GM23338 (cell line): ENCODE measurements around the gene VAV3. TPM values are rescaled to one million over a fixed set of nuclear protein-coding genes. Genes with fewer than 3 reads are reported as not detected.

Experiments used
- ATAC-seq: fragments of 200-7000 bp; cut with Tn5 transposase; 3 replicates; pipeline ENCODE4 v1.9.1; 2020
- DNase-seq: peaks from one replicate; pipeline ENCODE4 v3.0.0-alpha.2; 2015; ENCODE audit warnings: low spot score
- H2AFZ ChIP-seq: fragments of 200-600 bp; sonication (generic); 2 replicates; pipeline ENCODE4 v1.8.0; 2016; ENCODE audit warnings: antibody characterized with exemption, mild to moderate bottlenecking, moderate library complexity
- H3F3A ChIP-seq: fragments of 200-600 bp; sonication (generic); replicated peaks from 2 replicates; pipeline ENCODE4 v1.8.0; 2017; ENCODE audit warnings: antibody characterized with exemption, mixed run types, low read depth
- H3K27ac ChIP-seq: fragments of 200-600 bp; sonication (generic); 2 replicates; pipeline ENCODE4 v1.6.1; 2016; ENCODE audit warnings: low read depth
- H3K27me3 ChIP-seq: fragments of 200-600 bp; sonication (generic); 2 replicates; pipeline ENCODE4 v1.8.0; 2016; ENCODE audit warnings: mild to moderate bottlenecking, mixed run types, moderate library complexity; ENCODE audit not compliant: insufficient read depth
- H3K36me3 ChIP-seq: fragments of 200-600 bp; sonication (generic); 2 replicates; pipeline ENCODE4 v1.8.0; 2016; ENCODE audit warnings: mild to moderate bottlenecking; ENCODE audit not compliant: insufficient read depth
- H3K4me1 ChIP-seq: fragments of 200-600 bp; sonication (generic); 2 replicates; pipeline ENCODE4 v1.8.0; 2016; ENCODE audit warnings: mild to moderate bottlenecking, moderate library complexity; ENCODE audit not compliant: insufficient read depth
- H3K4me2 ChIP-seq: fragments of 200-600 bp; sonication (generic); 2 replicates; pipeline ENCODE4 v1.7.1; 2017; ENCODE audit warnings: mixed run types
- H3K4me3 ChIP-seq: fragments of 200-600 bp; sonication (generic); 2 replicates; pipeline ENCODE4 v1.6.1; 2016; ENCODE audit warnings: mixed run types
- H3K79me2 ChIP-seq: fragments of 200-600 bp; sonication (generic); replicated peaks from 2 replicates; pipeline ENCODE4 v1.8.0; 2017; ENCODE audit warnings: mild to moderate bottlenecking; ENCODE audit not compliant: insufficient read depth
- H3K9me2 ChIP-seq: fragments of 200-600 bp; sonication (generic); 2 replicates; pipeline ENCODE4 v1.8.0; 2017; ENCODE audit not compliant: insufficient read depth
- H4K20me1 ChIP-seq: fragments of 200-600 bp; sonication (generic); replicated peaks from 2 replicates; pipeline ENCODE4 v1.8.0; 2017; ENCODE audit warnings: mild to moderate bottlenecking; ENCODE audit not compliant: insufficient read depth
- H3K27ac Mint-ChIP-seq: 2 replicates; pipeline ENCODE4 v1.8.0; 2020; ENCODE audit warnings: inconsistent platforms, mild to moderate bottlenecking, moderate library complexity, mixed read lengths
- H3K27me3 Mint-ChIP-seq: 3 replicates; pipeline ENCODE4 v1.8.0; 2022; ENCODE audit warnings: low read depth, mild to moderate bottlenecking, moderate library complexity, mixed read lengths, inconsistent platforms; ENCODE audit not compliant: insufficient read depth, poor library complexity
- H3K36me3 Mint-ChIP-seq: 3 replicates; pipeline ENCODE4 v1.8.0; 2021; ENCODE audit warnings: low read depth, mild to moderate bottlenecking, inconsistent platforms, moderate library complexity, mixed read lengths
- H3K4me1 Mint-ChIP-seq: 3 replicates; pipeline ENCODE4 v1.8.0; 2020; ENCODE audit warnings: mild to moderate bottlenecking, inconsistent platforms, mixed read lengths
- H3K4me3 Mint-ChIP-seq: 3 replicates; pipeline ENCODE4 v1.8.0; 2021; ENCODE audit warnings: moderate library complexity, mild to moderate bottlenecking, inconsistent platforms, mixed read lengths
- H3K9me3 Mint-ChIP-seq: 3 replicates; pipeline ENCODE4 v1.8.0; 2020; ENCODE audit warnings: moderate library complexity, mild to moderate bottlenecking, inconsistent platforms, mixed read lengths
- CREB1 ChIP-seq: fragments of 250-450 bp; sonication (Bioruptor Pico); IDR thresholded peaks from 2 replicates; pipeline ENCODE4 v1.5.0; 2020; ENCODE audit warnings: low read depth, mild to moderate bottlenecking, moderate library complexity
- EZH2 ChIP-seq: fragments of 200-600 bp; sonication (generic); IDR thresholded peaks from one replicate; pipeline ENCODE4 v1.8.0; 2017; ENCODE audit warnings: antibody characterized with exemption, mild to moderate bottlenecking, low read depth; ENCODE audit not compliant: unreplicated experiment
- EZH2phosphoT487 ChIP-seq: fragments of 200-600 bp; sonication (generic); IDR thresholded peaks from one replicate; pipeline ENCODE4 v1.8.1; 2018; ENCODE audit warnings: antibody characterized with exemption; ENCODE audit not compliant: unreplicated experiment
- JUNB ChIP-seq: IDR thresholded peaks from one replicate; pipeline ENCODE4 v1.6.1; 2016; ENCODE audit warnings: antibody characterized with exemption; ENCODE audit not compliant: unreplicated experiment
- POLR2AphosphoS5 ChIP-seq: IDR thresholded peaks from 2 replicates; pipeline ENCODE4 v1.6.1; 2016; ENCODE audit warnings: antibody characterized with exemption, low read depth
- STAT1 ChIP-seq: IDR thresholded peaks from one replicate; pipeline ENCODE4 v1.6.1; 2016; ENCODE audit warnings: antibody characterized with exemption; ENCODE audit not compliant: unreplicated experiment
- polyA plus RNA-seq: library from polyadenylated mRNA; unstranded; fragments of >200 nt; fragmentation: Nextera tagmentation; extraction: Ambion mirVana; gene quantifications from 2 replicates; pipeline ENCODE4 v1.2.1, GENCODE V29; 2016
- total RNA-seq: library from RNA; depleted of rRNA; stranded (reverse); fragments of >200 nt; shearing (Covaris generic); gene quantifications from 2 replicates; pipeline ENCODE4 v1.2.3, GENCODE V29; 2014
- TF ChIP-seq, protein P1 (sequence below): fragments of 250-450 bp; sonication (Bioruptor Pico); IDR thresholded peaks from 2 replicates; pipeline ENCODE4 v1.5.0; 2020; ENCODE audit warnings: mild to moderate bottlenecking, moderate library complexity
- TF ChIP-seq, protein P2 (sequence below): IDR thresholded peaks from 2 replicates; pipeline ENCODE4 v1.6.1; 2016; ENCODE audit warnings: antibody characterized with exemption
- TF ChIP-seq, protein P3 (sequence below): IDR thresholded peaks from one replicate; pipeline ENCODE4 v1.6.1; 2018; ENCODE audit warnings: antibody characterized with exemption; ENCODE audit not compliant: unreplicated experiment

The VAV3 gene
- total and polyA plus RNA-seq, 2 experiments from 2014 or later: 3.0 to 11.3 TPM

DNA sequence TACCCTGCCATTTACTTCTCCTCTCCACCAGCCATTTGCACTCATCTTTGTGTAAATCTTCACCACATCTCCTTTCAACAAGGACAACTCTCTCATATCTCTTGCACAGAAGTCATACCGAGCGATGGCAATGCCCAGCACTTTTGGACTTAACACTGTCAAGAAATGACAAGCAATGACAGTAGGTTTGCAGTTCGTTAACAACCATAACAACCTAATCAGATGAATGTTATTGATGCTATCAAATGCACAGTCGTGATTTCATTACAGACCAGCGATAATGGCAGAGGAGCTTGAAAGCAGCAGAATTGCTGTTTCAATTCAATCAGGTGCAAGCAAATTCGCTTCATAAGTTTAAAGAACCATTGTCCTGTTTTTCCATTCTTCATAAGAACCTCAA is 390.9 kb downstream of the VAV3 start (continued):
- TF ChIP-seq, protein P1, sequence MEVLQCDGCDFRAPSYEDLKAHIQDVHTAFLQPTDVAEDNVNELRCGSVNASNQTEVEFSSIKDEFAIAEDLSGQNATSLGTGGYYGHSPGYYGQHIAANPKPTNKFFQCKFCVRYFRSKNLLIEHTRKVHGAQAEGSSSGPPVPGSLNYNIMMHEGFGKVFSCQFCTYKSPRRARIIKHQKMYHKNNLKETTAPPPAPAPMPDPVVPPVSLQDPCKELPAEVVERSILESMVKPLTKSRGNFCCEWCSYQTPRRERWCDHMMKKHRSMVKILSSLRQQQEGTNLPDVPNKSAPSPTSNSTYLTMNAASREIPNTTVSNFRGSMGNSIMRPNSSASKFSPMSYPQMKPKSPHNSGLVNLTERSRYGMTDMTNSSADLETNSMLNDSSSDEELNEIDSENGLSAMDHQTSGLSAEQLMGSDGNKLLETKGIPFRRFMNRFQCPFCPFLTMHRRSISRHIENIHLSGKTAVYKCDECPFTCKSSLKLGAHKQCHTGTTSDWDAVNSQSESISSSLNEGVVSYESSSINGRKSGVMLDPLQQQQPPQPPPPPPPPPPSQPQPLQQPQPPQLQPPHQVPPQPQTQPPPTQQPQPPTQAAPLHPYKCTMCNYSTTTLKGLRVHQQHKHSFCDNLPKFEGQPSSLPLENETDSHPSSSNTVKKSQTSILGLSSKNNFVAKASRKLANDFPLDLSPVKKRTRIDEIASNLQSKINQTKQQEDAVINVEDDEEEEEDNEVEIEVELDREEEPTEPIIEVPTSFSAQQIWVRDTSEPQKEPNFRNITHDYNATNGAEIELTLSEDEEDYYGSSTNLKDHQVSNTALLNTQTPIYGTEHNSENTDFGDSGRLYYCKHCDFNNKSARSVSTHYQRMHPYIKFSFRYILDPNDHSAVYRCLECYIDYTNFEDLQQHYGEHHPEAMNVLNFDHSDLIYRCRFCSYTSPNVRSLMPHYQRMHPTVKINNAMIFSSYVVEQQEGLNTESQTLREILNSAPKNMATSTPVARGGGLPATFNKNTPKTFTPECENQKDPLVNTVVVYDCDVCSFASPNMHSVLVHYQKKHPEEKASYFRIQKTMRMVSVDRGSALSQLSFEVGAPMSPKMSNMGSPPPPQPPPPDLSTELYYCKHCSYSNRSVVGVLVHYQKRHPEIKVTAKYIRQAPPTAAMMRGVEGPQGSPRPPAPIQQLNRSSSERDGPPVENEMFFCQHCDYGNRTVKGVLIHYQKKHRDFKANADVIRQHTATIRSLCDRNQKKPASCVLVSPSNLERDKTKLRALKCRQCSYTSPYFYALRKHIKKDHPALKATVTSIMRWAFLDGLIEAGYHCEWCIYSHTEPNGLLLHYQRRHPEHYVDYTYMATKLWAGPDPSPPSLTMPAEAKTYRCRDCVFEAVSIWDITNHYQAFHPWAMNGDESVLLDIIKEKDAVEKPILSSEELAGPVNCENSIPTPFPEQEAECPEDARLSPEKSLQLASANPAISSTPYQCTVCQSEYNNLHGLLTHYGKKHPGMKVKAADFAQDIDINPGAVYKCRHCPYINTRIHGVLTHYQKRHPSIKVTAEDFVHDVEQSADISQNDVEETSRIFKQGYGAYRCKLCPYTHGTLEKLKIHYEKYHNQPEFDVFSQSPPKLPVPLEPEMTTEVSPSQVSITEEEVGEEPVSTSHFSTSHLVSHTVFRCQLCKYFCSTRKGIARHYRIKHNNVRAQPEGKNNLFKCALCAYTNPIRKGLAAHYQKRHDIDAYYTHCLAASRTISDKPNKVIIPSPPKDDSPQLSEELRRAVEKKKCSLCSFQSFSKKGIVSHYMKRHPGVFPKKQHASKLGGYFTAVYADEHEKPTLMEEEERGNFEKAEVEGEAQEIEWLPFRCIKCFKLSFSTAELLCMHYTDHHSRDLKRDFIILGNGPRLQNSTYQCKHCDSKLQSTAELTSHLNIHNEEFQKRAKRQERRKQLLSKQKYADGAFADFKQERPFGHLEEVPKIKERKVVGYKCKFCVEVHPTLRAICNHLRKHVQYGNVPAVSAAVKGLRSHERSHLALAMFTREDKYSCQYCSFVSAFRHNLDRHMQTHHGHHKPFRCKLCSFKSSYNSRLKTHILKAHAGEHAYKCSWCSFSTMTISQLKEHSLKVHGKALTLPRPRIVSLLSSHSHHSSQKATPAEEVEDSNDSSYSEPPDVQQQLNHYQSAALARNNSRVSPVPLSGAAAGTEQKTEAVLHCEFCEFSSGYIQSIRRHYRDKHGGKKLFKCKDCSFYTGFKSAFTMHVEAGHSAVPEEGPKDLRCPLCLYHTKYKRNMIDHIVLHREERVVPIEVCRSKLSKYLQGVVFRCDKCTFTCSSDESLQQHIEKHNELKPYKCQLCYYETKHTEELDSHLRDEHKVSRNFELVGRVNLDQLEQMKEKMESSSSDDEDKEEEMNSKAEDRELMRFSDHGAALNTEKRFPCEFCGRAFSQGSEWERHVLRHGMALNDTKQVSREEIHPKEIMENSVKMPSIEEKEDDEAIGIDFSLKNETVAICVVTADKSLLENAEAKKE (CRISPR knock-in tag): no peak
- TF ChIP-seq JUNB: no peak
- TF ChIP-seq, protein P2, sequence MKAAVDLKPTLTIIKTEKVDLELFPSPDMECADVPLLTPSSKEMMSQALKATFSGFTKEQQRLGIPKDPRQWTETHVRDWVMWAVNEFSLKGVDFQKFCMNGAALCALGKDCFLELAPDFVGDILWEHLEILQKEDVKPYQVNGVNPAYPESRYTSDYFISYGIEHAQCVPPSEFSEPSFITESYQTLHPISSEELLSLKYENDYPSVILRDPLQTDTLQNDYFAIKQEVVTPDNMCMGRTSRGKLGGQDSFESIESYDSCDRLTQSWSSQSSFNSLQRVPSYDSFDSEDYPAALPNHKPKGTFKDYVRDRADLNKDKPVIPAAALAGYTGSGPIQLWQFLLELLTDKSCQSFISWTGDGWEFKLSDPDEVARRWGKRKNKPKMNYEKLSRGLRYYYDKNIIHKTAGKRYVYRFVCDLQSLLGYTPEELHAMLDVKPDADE: no peak

DNA sequence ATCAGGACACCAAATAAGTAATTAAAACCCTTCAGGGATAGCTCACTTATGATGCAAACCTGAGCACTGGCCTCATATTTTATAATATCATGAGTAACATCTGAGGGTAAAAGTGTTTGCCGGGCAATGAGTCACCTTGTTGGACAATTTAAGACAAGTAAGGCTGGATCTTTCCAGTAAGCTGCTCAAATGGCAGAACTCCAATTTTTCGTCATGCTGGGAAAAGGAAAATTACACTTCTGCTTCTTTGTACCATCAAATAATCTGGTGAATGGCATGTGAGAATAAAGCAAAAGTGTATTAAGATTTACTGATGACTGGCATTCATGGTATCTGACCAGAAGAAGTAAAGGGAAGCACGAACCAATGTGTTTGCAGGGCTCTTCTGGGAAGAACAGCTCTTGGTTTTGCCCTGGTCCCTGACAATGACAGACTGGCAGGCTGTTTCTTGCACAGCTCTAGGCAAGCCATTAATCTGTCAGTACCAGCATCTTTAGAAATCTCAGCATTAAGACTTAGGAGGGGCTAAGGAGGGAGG is 392.2 kb downstream of the VAV3 start:
- Mint-ChIP-seq H3K27ac (no peak overlapping the region), H3K9me3 (no peaks in the 10 kb centered on the region)
- TF ChIP-seq, protein P2: no peak
- TF ChIP-seq JUNB: no peak
- TF ChIP-seq EZH2phosphoT487: no peak
- TF ChIP-seq, protein P3, sequence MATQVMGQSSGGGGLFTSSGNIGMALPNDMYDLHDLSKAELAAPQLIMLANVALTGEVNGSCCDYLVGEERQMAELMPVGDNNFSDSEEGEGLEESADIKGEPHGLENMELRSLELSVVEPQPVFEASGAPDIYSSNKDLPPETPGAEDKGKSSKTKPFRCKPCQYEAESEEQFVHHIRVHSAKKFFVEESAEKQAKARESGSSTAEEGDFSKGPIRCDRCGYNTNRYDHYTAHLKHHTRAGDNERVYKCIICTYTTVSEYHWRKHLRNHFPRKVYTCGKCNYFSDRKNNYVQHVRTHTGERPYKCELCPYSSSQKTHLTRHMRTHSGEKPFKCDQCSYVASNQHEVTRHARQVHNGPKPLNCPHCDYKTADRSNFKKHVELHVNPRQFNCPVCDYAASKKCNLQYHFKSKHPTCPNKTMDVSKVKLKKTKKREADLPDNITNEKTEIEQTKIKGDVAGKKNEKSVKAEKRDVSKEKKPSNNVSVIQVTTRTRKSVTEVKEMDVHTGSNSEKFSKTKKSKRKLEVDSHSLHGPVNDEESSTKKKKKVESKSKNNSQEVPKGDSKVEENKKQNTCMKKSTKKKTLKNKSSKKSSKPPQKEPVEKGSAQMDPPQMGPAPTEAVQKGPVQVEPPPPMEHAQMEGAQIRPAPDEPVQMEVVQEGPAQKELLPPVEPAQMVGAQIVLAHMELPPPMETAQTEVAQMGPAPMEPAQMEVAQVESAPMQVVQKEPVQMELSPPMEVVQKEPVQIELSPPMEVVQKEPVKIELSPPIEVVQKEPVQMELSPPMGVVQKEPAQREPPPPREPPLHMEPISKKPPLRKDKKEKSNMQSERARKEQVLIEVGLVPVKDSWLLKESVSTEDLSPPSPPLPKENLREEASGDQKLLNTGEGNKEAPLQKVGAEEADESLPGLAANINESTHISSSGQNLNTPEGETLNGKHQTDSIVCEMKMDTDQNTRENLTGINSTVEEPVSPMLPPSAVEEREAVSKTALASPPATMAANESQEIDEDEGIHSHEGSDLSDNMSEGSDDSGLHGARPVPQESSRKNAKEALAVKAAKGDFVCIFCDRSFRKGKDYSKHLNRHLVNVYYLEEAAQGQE: no peak
- TF ChIP-seq STAT1: no peak
- no peak for TF ChIP-seq CREB1 (CRISPR knock-in tag)
- TF ChIP-seq EZH2: no peak
- TF ChIP-seq POLR2AphosphoS5: no peak

More for the DNA sequence above, 392.2 kb downstream of the VAV3 start:
- Mint-ChIP-seq H3K4me1 (no peaks in the 10 kb centered on the region), H3K27me3 (peaks cover 5% of the 10 kb centered on the region), H3K36me3 (no peaks in the 10 kb centered on the region), H3K4me3 (no peak overlapping the region)
- H3K36me3 ChIP-seq: no peaks in the 10 kb centered on the region
- H4K20me1 ChIP-seq: no peaks in the 10 kb centered on the region
- no peak overlapping the region for H3K4me3 ChIP-seq
- no peaks in the 10 kb centered on the region for H3K27me3 ChIP-seq
- H2AFZ ChIP-seq: no peak overlapping the region
- H3K4me1 ChIP-seq: no peaks in the 10 kb centered on the region
- H3F3A ChIP-seq: no peaks in the 10 kb centered on the region
- no peaks in the 10 kb centered on the region for H3K79me2 ChIP-seq
- H3K4me2 ChIP-seq: no peak overlapping the region
- no peaks in the 10 kb centered on the region for H3K9me2 ChIP-seq
- ATAC-seq (no peak), DNase-seq (no peak)
- H3K27ac ChIP-seq: no peak overlapping the region
